ENCODE data around the gene KAZALD1. TPM values are rescaled to one million over a fixed set of nuclear protein-coding genes. Genes with fewer than 3 reads are reported as not detected.
A peak's percentile ranks its signal among the peaks of the same experiment; 100 is the strongest.

Gene KAZALD1
- total and polyA plus RNA-seq, 10 of the 15 experiments (the other 5 are each of a cell fraction or from before 2014, with no cell fraction given): 0.10 to 4.3 (median 1.9) TPM

- peak; percentile 36 to 75; a peak in 3 of 4 replicates for TF ChIP-seq BHLHE40 (IDR thresholded peaks at IDR 0.05; ENCODE audit: borderline replicate concordance in 1 of 2, low read depth in 2 of 2, low read length in 1 of 2)
Measured at GRCh38 chr10:101060951-101061623, 702 bp upstream of the KAZALD1 start (continued).

- FAIRE-seq (no peak), DNase-seq (ENCODE audit: low read depth, low spot score) (no peak), ATAC-seq (peak; percentile 59)
- peaks cover 20% of the 10 kb centered on the region for H3K79me2 ChIP-seq (ENCODE audit: control insufficient read depth, insufficient read depth, low read length)
- no TSS peak for BruUV-seq (replicated peaks)
- ChIA-PET POLR2A (interaction anchor here (0.6 to 5.2 kb wide), 7 partner anchors 9 to 1557 kb away, joined by 3 to 42 read pairs (median 6); no protein-coding TSS in a partner anchor), RAD21 (ENCODE audit: unreplicated experiment) (interaction anchor here (1.4 to 7.5 kb wide), 5 partner anchors 12 to 64 kb away, joined by 4 to 68 read pairs (median 17); no protein-coding TSS in a partner anchor), CTCF (interaction anchor here (0.6 to 23.4 kb wide), 8 partner anchors 12 to 1160 kb away, joined by 3 to 885 read pairs (median 8); partner anchors contain the start of genes KAZALD1, PDZD7 and SFXN3), SMC1A (ENCODE audit: uncharacterized antibody, unreplicated experiment) (interaction anchor here (1.2 to 2.9 kb wide), 4 partner anchors 11 to 80 kb away, joined by 3 to 16 read pairs (median 7); no protein-coding TSS in a partner anchor)
- intact Hi-C loops (cut with micrococcal nuclease; ENCODE audit: unreplicated experiment) (no loop called here), in situ Hi-C loops (cut with MboI) (no loop called here)
- peak overlapping the region; percentile 84 for H2AFZ ChIP-seq (ENCODE audit: control insufficient read depth, low read depth, low read length)
- H3K27ac ChIP-seq (ENCODE audit: control insufficient read depth, insufficient read depth): peak overlapping the region; percentile 98
- H4K20me1 ChIP-seq (ENCODE audit: control insufficient read depth, insufficient read depth): no peaks in the 10 kb centered on the region
- peak overlapping the region; percentile 82 for H3K4me2 ChIP-seq (ENCODE audit: control insufficient read depth, insufficient read depth)
- peaks cover 42% of the 10 kb centered on the region for H3K4me1 ChIP-seq (ENCODE audit: control insufficient read depth, insufficient read depth, low read length)
- peak overlapping the region; percentile 95; the same call in 1 of the 2 replicates for H3K4me3 ChIP-seq
- H3K36me3 ChIP-seq (ENCODE audit: control insufficient read depth in 2 of 2, insufficient read depth in 2 of 2, low read length in 1 of 2): no peaks in the 10 kb centered on the region
- H3K9me3 ChIP-seq (replicated peaks; ENCODE audit: control insufficient read depth, insufficient read depth, low read length): no peaks in the 10 kb centered on the region
- WGBS (ENCODE audit: insufficient coverage, insufficient replicate concordance, low lambda C conversion rate, missing lambda C conversion rate): 22% methylated on average over 53 of the region's 63 CpGs
- H3K27me3 ChIP-seq (replicated peaks in 1 of 2; ENCODE audit: control insufficient read depth in 2 of 2, insufficient read depth in 2 of 2, low read length in 1 of 2): peaks cover 2 to 3% of the 10 kb centered on the region in 2 experiments; a peak in 1 of 4 replicates
- H3K9ac ChIP-seq (ENCODE audit: control insufficient read depth, insufficient read depth, low read length): peak overlapping the region; percentile 98
- no peak for TF ChIP-seq MTA2 (IDR thresholded peaks at IDR 0.05; ENCODE audit: low read depth)
- TF ChIP-seq KLF5 (IDR thresholded peaks at IDR 0.05; ENCODE audit: partially characterized antibody): peak; percentile 20
- TF ChIP-seq CHD2 (IDR thresholded peaks at IDR 0.05; ENCODE audit: borderline replicate concordance, low read depth, low read length): no peak
- TF ChIP-seq TCF3 (IDR thresholded peaks at IDR 0.05; ENCODE audit: borderline replicate concordance, insufficient read depth, low read depth, low read length): peak; percentile 20; the same call in 1 of the 2 replicates
- no peak for TF ChIP-seq MYB (IDR thresholded peaks at IDR 0.05; ENCODE audit: borderline replicate concordance, low read depth, low read length)
- no peak for TF ChIP-seq ZBED1 (IDR thresholded peaks at IDR 0.05; ENCODE audit: borderline replicate concordance)
- TF ChIP-seq RUNX3 (IDR thresholded peaks at IDR 0.05; ENCODE audit: low read length): peak; percentile 40; the same call in 1 of the 2 replicates
- peak; percentile 54 for TF ChIP-seq ZNF687 (IDR thresholded peaks at IDR 0.05)
- no peak for TF ChIP-seq ZBTB11 (CRISPR knock-in tag; IDR thresholded peaks at IDR 0.05)
Measured at GRCh38 chr10:101062232-101063049, 652 bp downstream of the KAZALD1 start.

Data from GM12878 (cell line).